GM19099 (cell line): ENCODE data around the gene ELMO3.

Experiments
- POLR2A ChIP-seq: IDR thresholded peaks from 3 replicates; pipeline ENCODE4 v1.6.1; 2011; ENCODE audit warnings: low read depth; ENCODE audit not compliant: insufficient read length; ENCODE audit errors: extremely low read depth

The ELMO3 gene

GRCh38 chr16:67194260-67194659 is 4.7 kb upstream of the ELMO3 start:
- TF ChIP-seq POLR2A, result no peak

GRCh38 chr16:67195676-67196075 is 3.3 kb upstream of the ELMO3 start:
- no peak for TF ChIP-seq POLR2A

- no peak for TF ChIP-seq POLR2A
Measured at GRCh38 chr16:67196881-67197280, 2.0 kb upstream of the ELMO3 start.

- no peak for TF ChIP-seq POLR2A
Measured at GRCh38 chr16:67197704-67198103, 1.2 kb upstream of the ELMO3 start.

- no peak for TF ChIP-seq POLR2A
Measured at GRCh38 chr16:67198238-67198734, 645 bp upstream of the ELMO3 start.

- TF ChIP-seq POLR2A, result no peak
Measured at GRCh38 chr16:67199808-67200198, 872 bp downstream of the ELMO3 start.

GRCh38 chr16:67200491-67200890 is 1.6 kb downstream of the ELMO3 start:
- no peak for TF ChIP-seq POLR2A

GRCh38 chr16:67201411-67202345 is 2.7 kb downstream of the ELMO3 start:
- TF ChIP-seq POLR2A, result no peak

GRCh38 chr16:67202426-67202825 is 3.5 kb downstream of the ELMO3 start:
- no peak for TF ChIP-seq POLR2A

- TF ChIP-seq POLR2A, result no peak
Measured at GRCh38 chr16:67202956-67203493, 4.1 kb downstream of the ELMO3 start.

- no peak for TF ChIP-seq POLR2A
Measured at GRCh38 chr16:67204076-67204475, 5.1 kb downstream of the ELMO3 start.

- TF ChIP-seq POLR2A, result no peak
Measured at GRCh38 chr16:67206129-67206837, 7.4 kb downstream of the ELMO3 start.

- no peak for TF ChIP-seq POLR2A
Measured at GRCh38 chr16:67206838-67207248, 7.9 kb downstream of the ELMO3 start.

- TF ChIP-seq POLR2A, result no peak
Measured at GRCh38 chr16:67207249-67208091, 8.5 kb downstream of the ELMO3 start.
